Ectodermal cell (in vitro differentiated cells): Measurements from ENCODE around the gene SYNDIG1L.

ENCODE experiments used
- H3K27ac ChIP-seq: 2 replicates; pipeline ENCODE4 v1.7.0; 2013; ENCODE audit warnings: mild to moderate bottlenecking, low read depth, low read length; ENCODE audit not compliant: insufficient read depth, poor library complexity, severe bottlenecking
- H3K27me3 ChIP-seq: 2 replicates; pipeline ENCODE4 v1.7.0; 2013; ENCODE audit warnings: mild to moderate bottlenecking, low read length; ENCODE audit not compliant: insufficient read depth, control insufficient read depth, poor library complexity, severe bottlenecking
- H3K36me3 ChIP-seq: one replicate; pipeline ENCODE4 v1.7.0; 2013; ENCODE audit warnings: low read length; ENCODE audit not compliant: control insufficient read depth, insufficient read depth
- H3K4me1 ChIP-seq: one replicate; pipeline ENCODE4 v1.7.0; 2013; ENCODE audit warnings: low read length; ENCODE audit not compliant: control insufficient read depth, insufficient read depth
- H3K4me3 ChIP-seq: 2 replicates; pipeline ENCODE4 v1.7.0; 2013; ENCODE audit warnings: low read depth, low read length, control low read depth; ENCODE audit not compliant: insufficient read depth
- H3K9me3 ChIP-seq: 2 replicates; pipeline ENCODE4 v1.7.0; 2013; ENCODE audit warnings: mild to moderate bottlenecking, low read length, moderate library complexity; ENCODE audit not compliant: control insufficient read depth
- WGBS, 2 experiments: methylation state at CpG; one replicate each; pipeline ENCODE4 v1.1.7; 2013; ENCODE audit warnings: missing lambda C conversion rate in 2 of 2; 5-methylcytosine and 5-hydroxymethylcytosine counted together

SYNDIG1L gene

GRCh38 chr14:74434294-74434693, 8.3 kb upstream of the SYNDIG1L start:
- Histone ChIP-seq H3K27me3 (no peaks in the 10 kb centered on the region), H3K36me3 (no peaks in the 10 kb centered on the region), H3K4me1 (peaks cover 25% of the 10 kb centered on the region), H3K4me3 (no peak overlapping the region), H3K27ac (no peak overlapping the region), H3K9me3 (no peaks in the 10 kb centered on the region)
- 9 to 14% methylated on average over 2 of the region's 2 CpGs for WGBS, 2 experiments

DNA sequence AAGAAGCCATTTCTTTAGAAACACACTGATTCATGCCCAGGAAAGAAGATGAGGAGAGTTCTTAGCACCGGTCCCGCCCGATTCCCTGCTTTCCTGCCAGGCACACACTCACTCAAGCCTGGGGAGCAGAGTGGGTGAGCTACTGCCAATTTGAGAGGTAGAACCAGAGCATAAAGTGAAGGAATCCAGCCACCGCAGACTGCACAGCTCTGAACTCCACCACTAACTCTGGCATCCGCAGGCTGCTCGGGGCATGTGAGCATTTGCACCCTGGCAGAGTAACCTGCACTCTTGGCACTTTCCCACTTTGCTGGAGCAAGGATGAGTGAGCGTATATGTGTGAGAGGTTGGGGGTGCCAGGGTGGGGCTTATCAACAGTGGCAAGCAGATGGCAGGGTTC, 4.0 kb upstream of the SYNDIG1L start:
- no peak overlapping the region for H3K4me3 ChIP-seq
- peaks cover 27% of the 10 kb centered on the region for H3K4me1 ChIP-seq
- H3K27ac ChIP-seq: no peak overlapping the region
- H3K36me3 ChIP-seq: no peaks in the 10 kb centered on the region
- peaks cover 13% of the 10 kb centered on the region for H3K27me3 ChIP-seq
- no peaks in the 10 kb centered on the region for H3K9me3 ChIP-seq
- WGBS, 2 experiments: 94% methylated on average over 7 of the region's 7 CpGs

DNA sequence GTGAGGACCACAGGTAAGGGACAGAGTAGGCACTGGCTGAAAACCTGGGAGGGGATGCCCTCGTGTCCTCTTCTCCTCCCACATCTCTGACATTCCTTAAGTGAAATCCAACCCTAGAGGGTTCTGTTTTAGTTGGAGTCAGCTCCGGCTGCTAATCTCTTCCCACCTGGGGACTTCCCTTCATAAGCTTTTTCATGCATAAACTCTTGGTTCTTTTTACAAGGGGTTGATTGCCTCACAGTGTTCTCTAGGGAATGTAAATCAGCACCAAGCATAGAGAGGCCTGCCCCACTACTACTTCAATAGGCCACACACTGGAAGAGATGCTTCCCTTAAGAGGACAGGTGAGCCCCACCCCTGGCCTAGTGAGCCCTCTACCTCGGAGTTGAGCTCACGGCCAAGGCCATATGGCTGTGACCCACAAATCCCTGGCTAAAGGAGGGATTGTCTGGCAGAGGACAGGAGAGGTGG, 3.2 kb upstream of the SYNDIG1L start:
- H3K4me1 ChIP-seq: peaks cover 23% of the 10 kb centered on the region
- no peaks in the 10 kb centered on the region for H3K9me3 ChIP-seq
- H3K36me3 ChIP-seq: no peaks in the 10 kb centered on the region
- 17 to 27% methylated on average over 4 of the region's 4 CpGs for WGBS, 2 experiments
- peaks cover 19% of the 10 kb centered on the region for H3K27me3 ChIP-seq
- no peak overlapping the region for H3K4me3 ChIP-seq
- H3K27ac ChIP-seq: no peak overlapping the region

GRCh38 chr14:74427651-74428050, 1.6 kb upstream of the SYNDIG1L start:
- WGBS, 2 experiments: 93 to 100% methylated on average over 1 of the region's 1 CpG
- Histone ChIP-seq H3K27me3 (peaks cover 19% of the 10 kb centered on the region), H3K4me1 (peaks cover 11% of the 10 kb centered on the region), H3K4me3 (no peak overlapping the region), H3K9me3 (no peaks in the 10 kb centered on the region), H3K36me3 (no peaks in the 10 kb centered on the region), H3K27ac (no peak overlapping the region)

DNA sequence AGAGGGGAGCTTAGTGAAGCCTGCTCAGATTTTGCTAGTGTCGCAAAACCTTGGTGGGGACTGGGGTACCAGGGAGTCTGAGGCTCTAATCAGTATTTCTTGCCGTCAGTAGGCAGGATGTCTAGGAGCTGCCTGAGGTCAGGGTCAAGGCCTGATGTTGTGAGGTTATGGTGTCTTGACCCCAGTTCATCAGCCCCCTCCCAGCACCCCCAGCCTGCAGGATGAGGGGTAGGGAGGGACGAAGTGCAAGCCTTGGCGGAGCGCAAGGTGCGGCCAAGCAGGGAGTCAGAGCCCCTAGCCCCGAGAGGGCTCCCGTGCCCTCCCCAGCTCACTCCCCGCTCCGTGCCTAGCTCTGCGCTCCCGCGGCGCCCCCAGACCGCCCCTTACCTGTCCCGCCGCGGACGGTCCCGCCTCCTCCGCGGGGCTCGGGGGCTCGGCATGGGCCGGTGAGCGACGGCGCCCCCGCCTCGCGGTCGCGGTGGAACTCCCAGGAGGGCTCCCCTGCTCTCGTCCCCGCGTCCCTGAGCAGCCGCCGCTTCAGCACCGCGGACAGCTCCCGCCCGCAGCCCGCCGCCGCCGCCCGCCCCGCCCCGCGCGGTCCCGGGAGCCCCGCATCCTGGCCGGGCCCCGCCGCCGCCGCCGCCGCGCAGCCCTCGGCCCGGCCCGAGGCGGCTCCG, 347 bp downstream of the SYNDIG1L start:
- Histone ChIP-seq H3K36me3 (no peaks in the 10 kb centered on the region), H3K27ac (no peak overlapping the region), H3K9me3 (no peaks in the 10 kb centered on the region), H3K27me3 (peaks cover 19% of the 10 kb centered on the region), H3K4me1 (peaks cover 11% of the 10 kb centered on the region), H3K4me3 (peak overlapping the region; percentile 23)
- 4 to 5% methylated on average over 66 of the region's 66 CpGs for WGBS, 2 experiments

DNA sequence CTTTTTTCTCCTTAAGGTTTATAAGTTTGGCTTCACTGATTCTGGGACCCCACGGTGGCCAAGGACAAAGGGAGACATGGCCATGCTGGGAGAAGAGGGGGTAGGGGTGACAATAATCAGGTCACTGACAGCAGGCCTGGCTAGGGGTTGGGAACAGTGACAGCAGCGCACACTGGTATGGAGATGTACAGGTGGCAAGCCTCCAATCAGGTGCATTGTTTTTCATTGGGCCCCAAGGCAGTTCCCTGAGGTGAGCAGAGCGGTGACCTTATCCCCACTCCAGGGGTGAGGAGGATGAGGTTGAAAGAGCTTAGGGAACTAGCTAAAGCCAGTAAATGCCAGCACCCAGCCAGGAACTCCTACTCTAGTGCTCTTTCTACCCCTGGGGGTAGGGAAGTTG, 1.4 kb downstream of the SYNDIG1L start:
- H3K27me3 ChIP-seq: peaks cover 19% of the 10 kb centered on the region
- H3K4me1 ChIP-seq: peaks cover 9% of the 10 kb centered on the region
- no peaks in the 10 kb centered on the region for H3K9me3 ChIP-seq
- WGBS, 2 experiments: 83 to 87% methylated on average over 3 of the region's 3 CpGs
- H3K27ac ChIP-seq: no peak overlapping the region
- no peaks in the 10 kb centered on the region for H3K36me3 ChIP-seq
- H3K4me3 ChIP-seq: no peak overlapping the region

GRCh38 chr14:74423246-74423645, 2.8 kb downstream of the SYNDIG1L start:
- Histone ChIP-seq H3K4me1 (peaks cover 9% of the 10 kb centered on the region), H3K9me3 (no peaks in the 10 kb centered on the region), H3K27me3 (peaks cover 19% of the 10 kb centered on the region), H3K4me3 (no peak overlapping the region), H3K27ac (no peak overlapping the region), H3K36me3 (no peaks in the 10 kb centered on the region)
- 92 to 93% methylated on average over 7 of the region's 7 CpGs for WGBS, 2 experiments

- Histone ChIP-seq H3K27ac (no peak overlapping the region), H3K4me1 (peaks cover 21% of the 10 kb centered on the region), H3K36me3 (no peaks in the 10 kb centered on the region), H3K9me3 (no peaks in the 10 kb centered on the region), H3K4me3 (no peak overlapping the region), H3K27me3 (peaks cover 19% of the 10 kb centered on the region)
- 89 to 91% methylated on average over 5 of the region's 5 CpGs for WGBS, 2 experiments
Observed at GRCh38 chr14:74421981-74422380, 4.0 kb downstream of the SYNDIG1L start.

DNA sequence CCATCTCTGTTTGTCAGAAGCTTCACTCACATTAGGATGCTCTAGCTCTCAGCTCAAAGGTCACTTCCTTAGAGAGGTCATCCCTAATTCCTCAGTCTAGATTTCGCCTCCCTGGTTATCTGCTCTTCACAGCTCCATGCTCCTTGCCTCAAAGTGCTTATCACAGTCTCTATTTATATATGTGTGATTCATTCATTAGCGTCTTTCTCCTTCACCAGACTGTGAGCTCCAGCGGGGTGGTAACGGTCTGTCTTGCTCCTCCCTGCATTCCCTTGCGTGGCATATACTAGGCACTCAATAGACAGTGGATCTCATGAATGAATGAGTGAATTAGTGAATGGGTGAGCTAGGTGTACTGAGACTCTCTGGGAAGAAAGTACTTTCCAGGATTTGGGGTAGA, 6.9 kb downstream of the SYNDIG1L start:
- H3K4me1 ChIP-seq: peaks cover 41% of the 10 kb centered on the region
- no peaks in the 10 kb centered on the region for H3K36me3 ChIP-seq
- 90 to 94% methylated on average over 5 of the region's 5 CpGs for WGBS, 2 experiments
- H3K9me3 ChIP-seq: no peaks in the 10 kb centered on the region
- no peak overlapping the region for H3K27ac ChIP-seq
- no peak overlapping the region for H3K4me3 ChIP-seq
- no peaks in the 10 kb centered on the region for H3K27me3 ChIP-seq

- H3K27ac ChIP-seq: peak overlapping the region; percentile 26
- no peaks in the 10 kb centered on the region for H3K27me3 ChIP-seq
- WGBS, 2 experiments: 52 to 54% methylated on average over 8 of the region's 8 CpGs
- H3K36me3 ChIP-seq: no peaks in the 10 kb centered on the region
- H3K4me1 ChIP-seq: peaks cover 51% of the 10 kb centered on the region
- H3K4me3 ChIP-seq: no peak overlapping the region
- H3K9me3 ChIP-seq: no peaks in the 10 kb centered on the region
Observed at GRCh38 chr14:74418031-74418430, 8.0 kb downstream of the SYNDIG1L start.
